COR-L47 (cell line): ENCODE data around the gene PLAU.
"Not testable (repeated sequence)": the region's sequence is repeated elsewhere in the genome, so short reads cannot be mapped to it uniquely, and the experiment has no call there.

Experiments used
- DNase-seq: peaks from one replicate; lab custom pipeline; 2025; lab: John Stamatoyannopoulos, UW

PLAU gene

GRCh38 chr10:73876971-73877370, 34.0 kb upstream of the PLAU start:
- no peak for DNase-seq

- no peak for DNase-seq
Observed at GRCh38 chr10:73877533-73878160, 33.3 kb upstream of the PLAU start.

DNA sequence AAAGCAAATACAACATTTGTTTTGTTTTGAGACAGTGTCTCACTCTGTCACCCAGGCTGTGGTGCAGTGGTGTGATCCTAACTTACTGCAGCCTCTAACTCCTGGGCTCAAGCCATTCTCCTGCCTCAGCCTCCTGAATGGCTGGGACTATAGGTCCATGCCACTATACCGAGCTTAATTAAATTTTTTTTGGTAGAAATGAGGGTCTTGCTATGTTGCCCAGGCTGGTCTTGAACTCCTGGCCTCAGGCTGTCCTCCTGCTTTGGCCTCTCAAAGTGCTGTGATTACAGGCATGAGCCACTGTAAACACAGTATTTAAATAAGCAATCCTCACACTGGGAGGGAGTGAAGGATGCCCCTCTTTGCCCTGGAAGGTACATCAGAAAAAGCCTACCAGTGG, 32.6 kb upstream of the PLAU start:
- no peak for DNase-seq

DNA sequence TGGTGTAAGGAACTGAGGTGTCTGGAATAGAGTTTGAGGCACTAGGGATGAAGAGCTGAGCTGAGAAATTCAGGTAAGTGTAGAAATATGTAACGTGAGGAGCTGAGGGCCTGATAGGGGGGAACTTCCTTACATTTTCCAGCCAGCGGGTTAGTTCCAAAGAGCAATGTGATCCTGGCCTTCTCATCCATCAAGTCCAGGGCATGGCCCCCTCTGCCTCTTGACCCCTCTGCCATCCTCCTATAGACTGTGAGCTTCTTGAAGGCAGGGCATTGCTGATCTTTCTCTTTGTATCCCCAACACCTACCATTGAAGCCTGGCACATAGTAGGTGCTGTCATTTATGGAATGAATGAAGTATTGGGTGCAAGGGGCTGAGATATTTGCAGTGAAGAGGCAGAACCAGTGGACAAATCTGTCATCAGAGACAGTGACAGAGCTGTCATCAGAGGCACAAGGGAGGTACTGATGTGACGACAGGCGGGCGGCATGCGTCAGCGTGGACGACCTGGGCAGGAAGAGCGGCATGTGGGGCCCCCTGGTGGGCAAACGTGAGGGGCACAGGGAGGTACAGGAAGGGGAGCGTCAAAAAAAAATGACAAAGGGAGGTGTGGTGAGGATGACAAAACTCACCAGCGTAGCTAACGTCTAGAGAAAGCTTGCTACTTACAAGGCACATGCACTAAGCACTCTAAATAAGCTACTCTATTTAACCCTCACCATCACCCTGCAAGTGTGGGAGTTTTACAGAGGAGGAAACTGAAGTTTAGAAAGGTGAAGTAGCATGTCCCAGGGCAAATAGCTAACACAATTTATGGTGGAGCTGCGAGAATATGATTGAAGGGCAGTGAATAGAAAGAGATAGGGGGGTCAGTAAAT, 31.4 kb upstream of the PLAU start:
- peak; percentile 38 for DNase-seq

DNA sequence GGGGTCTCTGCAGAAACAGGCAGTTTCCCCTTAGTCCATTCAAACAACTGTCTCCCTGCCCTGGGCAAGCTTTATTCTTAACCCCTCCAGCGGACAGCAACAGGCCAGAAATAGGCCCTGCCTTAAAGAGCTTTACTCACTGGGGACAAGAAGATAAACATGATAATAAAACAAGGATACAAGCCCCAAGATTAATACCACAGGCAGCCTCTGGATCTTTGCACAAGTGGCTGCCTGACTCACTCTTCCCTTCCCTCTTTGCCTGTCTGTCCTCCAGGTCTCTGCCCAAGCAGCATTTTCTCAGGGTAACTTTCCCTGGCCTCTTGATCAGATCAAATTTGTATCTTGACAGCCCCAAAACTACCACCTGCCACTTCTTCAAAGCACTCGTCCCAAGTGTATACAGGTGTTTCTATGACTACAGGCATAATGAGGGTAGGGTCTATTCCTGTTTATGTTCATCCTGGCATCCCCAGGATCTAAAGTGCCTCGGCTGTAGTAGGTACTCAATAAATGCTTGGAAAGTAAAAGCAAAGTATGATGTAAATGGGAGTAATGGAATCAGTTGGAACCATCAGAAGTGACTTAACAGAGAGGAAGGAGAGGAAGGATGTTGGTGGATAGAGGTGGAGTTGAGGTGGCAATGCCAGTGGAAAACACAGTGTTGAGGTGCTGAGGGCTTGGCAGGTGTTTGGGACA, 29.6 kb upstream of the PLAU start:
- DNase-seq = no peak

DNA sequence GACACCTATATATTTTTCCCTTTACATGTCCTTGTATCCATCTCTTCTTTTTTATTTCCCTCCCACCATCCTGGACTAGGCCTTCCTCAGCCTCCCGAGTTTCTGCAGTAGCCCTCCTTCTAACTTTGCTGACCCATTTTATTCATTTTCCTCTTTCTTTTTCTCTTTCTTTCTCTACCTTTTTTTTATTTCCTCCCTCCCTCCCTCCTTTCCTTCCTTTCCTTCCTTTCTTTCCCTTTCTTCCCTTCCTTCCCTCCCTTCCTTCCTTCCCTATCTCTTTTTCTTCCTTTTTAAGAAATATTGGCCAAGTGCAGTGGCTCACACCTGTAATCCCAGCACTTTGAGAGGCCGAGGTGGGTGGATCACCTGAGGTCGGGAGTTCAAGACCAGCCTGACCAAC, 26.9 kb upstream of the PLAU start:
- DNase-seq = no peak

DNA sequence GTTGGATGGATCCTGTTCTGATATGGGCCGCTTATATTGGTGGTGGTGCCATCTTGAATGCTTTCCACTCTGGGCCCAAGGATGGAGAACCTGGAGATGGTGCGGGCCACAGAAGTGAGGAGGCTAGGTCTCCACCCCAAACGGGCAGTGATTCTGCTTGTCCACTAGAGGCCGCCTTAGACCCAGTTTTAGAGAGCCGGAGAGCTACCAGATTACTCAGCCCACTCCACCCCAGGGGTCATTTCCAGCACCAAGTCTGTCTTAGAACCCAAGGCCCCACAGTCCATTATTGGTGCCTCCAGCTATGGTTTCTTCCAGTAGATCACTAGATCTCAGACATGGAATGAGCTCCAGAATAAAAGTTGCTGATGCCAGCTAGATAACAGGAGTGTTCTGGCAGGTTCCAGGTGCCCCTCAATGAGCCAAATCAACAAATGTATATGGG, 24.8 kb upstream of the PLAU start:
- DNase-seq = peak; percentile 50

DNA sequence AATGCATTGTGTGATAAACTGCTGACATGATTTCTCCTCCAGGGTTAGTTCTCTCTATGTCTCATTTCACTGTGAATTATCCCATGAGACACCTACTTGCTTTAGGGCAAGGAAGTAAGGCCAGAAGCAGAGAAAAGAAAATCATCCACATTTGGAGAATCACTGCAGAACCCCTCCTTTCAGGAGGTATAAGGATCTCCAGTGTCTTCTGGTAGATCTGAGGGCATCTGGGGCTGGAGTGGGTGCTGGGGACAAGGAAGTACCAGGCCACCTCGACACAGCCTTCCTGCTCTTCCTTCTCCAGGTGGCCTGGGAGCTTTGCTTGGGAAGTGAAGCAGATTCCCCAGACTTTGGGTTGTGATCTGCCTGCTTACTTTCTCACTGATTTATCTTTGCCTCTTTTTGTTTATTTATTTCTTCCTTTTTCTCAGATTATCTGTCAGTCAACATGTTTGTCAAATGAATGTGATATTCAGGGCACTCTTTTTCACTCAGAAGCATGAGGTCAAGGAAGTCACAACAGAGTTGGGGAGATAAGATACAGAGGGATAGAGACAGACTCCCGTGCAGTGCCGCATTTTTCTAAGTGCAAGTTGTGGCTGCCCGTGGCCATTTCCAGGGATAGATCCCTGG, 24.2 kb upstream of the PLAU start:
- DNase-seq = no peak

DNA sequence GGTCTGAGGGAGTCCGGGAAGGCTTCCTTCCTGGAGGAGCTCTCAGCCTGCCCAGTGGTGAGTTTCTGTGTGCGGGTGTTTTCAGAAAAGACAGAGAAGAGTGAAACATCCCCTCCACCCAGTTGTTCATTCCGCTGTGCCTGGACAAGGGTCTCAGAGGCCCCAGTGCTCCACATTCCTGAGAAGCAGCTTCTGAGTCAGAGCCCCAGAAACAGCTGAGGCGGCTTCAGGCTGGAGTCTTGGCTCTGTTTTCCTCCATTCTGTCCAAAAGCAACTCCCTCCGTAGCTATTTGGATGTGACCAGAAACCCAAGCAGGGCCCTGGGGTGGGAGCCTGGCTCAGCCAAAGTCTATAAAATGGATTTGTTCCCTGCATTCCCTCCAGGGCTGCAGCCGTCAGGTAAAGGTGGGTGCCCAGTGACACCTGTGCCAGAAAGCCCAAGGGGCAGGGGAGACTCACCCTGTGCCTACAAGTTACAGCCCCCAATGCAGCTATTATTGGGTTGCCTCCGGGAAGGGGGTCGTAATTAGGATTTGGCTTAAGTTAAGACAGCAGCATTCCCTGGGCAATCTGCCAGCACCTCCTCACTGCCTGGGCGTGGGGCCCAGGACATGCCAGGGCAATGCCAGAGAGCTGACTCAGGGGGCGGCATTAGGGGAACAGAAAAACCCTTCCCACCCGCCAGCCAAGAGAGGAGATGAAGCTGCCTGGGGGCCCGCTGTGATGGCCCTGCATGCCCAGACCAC, 23.5 kb upstream of the PLAU start:
- DNase-seq = peak; percentile 46

DNA sequence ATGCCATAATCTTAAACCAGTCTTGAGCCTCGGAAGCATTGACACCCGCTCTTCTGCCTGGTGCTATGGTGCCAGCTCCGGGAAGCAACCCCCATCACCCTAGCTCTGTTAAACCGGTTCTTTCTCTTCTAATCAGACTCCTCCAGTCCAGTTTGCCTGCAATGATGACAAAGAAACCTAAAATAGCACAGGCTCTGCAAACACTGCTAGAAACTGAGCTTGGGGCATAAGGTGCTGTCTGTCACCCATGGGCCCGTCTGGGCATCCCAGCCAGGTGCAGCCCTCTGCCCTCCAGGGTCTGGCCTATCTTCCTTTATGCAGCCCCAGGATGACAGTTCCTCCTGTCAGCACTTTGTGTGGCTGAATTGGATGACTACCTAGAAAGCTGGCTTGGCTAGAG, 22.4 kb upstream of the PLAU start:
- DNase-seq = no peak

GRCh38 chr10:73889014-73889413, 21.9 kb upstream of the PLAU start:
- DNase-seq = no peak

DNA sequence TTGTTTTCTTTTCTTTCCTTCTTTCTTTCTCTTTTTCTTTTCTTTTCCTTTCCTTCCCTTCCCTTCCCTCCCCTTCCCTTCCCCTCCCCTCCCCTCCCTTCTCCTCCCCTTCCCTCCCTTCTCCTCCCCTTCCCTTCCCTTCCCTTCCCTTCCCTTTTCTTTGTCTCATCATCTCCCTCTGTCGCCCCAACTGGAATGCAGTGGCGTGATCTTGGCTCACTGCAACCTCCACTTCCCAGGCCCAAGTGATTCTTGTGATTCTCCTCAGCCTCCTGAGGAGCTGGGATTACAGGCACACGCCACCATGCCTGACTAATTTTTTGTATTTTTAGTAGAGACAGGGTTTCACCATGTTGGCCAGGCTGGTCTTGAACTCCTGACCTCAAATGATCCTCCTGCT, 21.5 kb upstream of the PLAU start:
- not testable (repeated sequence) for DNase-seq

DNA sequence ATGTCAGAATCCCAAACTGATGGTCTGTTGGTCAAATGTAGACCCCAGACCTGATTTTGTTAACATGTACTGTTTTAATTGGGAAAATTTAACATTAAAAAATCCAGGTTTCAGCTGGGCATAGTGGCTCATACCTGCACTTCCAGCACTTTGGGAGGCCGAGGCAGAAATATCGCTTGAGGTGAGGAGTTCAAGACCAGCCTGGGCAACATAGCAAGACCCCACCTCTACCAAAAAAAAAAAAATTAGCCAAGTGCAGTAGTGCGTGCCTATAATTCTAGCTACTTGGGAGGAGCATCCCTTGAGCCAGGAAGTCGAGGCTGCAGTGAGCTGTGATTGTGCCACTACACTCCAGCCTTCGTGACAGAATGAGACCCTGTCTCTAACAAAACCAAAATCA, 20.7 kb upstream of the PLAU start:
- no peak for DNase-seq

DNA sequence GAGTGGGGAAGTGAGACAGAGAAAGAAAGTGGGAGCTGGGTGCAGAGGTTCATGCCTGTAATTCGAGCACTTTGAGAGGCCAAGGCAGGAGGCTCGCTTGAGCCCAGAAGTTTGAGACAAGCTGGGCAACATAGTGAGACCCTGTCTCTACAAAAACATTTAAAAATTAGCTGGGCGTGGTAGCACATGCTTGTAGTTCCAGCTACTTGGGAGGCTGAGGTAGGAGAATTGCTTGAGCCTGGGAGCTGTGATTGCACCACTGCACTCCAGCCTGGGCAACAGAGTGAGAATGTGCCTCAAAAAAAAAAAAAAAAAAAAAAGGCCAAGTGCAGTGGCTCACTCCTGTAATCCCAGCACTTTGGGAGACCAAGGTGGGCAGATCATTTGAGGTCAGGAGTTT, 20.1 kb upstream of the PLAU start:
- DNase-seq = not testable (repeated sequence)

GRCh38 chr10:73891540-73891939, 19.4 kb upstream of the PLAU start:
- no peak for DNase-seq

GRCh38 chr10:73892310-73893030, 18.5 kb upstream of the PLAU start:
- DNase-seq = no peak

GRCh38 chr10:73893426-73893825, 17.5 kb upstream of the PLAU start:
- DNase-seq = no peak

GRCh38 chr10:73894245-73894971, 16.5 kb upstream of the PLAU start:
- no peak for DNase-seq

DNA sequence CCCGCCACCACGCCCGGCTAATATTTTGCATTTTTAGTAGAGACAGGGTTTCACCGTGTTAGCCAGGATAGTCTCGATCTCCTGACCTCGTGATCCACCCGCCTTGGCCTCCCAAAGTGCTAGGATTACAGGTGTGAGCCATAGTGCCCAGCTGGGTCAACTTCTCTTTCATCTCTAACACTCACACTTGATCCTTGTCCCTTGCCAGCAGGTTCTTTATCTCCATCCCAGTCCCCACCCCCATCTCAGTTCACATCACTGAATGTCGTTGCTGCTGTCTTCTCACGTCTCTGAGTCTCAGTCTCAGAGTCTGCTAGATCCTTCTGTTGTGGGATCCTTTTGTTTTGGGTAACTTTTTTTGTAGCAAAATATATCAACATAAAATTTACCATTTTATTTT, 15.6 kb upstream of the PLAU start:
- DNase-seq = not testable (repeated sequence)

- no peak for DNase-seq
Observed at GRCh38 chr10:73897693-73898092, 13.2 kb upstream of the PLAU start.
